HG02884 (cell line): ENCODE measurements around the gene ABHD5.

Source experiments
- ATAC-seq: cut with Tn5 transposase; IDR thresholded peaks from one replicate; pipeline ENCODE4 v1.9.1; 2021; ENCODE audit warnings: mild to moderate bottlenecking, moderate library complexity; ENCODE audit not compliant: unreplicated experiment

ABHD5 gene

GRCh38 chr3:43773273-43774094 lies 82.7 kb downstream of the ABHD5 start:
- ATAC-seq, result no peak

GRCh38 chr3:43774799-43775198 lies 84.1 kb downstream of the ABHD5 start:
- ATAC-seq, result no peak

GRCh38 chr3:43776101-43776500 lies 85.4 kb downstream of the ABHD5 start:
- no peak for ATAC-seq

DNA sequence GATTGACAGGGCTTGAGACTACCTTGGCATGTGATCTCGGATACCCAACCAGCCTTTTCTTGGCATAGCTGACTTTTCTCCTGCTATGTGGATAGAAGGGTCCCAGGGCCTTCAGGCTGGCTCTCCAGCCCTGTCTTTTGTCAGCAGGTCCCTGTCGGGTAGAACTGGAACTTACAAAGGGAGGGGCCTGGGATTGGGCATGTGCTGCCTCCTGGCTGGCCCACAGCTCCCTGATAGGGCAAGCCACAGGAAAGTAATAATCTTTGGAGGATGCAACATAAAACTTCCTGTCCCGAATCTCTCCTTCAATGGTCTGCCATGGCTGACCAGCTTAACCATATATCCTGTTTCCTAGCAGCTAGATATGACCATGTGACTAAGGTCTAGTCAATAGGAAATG lies 89.1 kb downstream of the ABHD5 start:
- ATAC-seq, result no peak

GRCh38 chr3:43782541-43782940 lies 91.8 kb downstream of the ABHD5 start:
- ATAC-seq, result no peak
